LHCN-M2 (cell line): ENCODE data around the gene EMILIN3. TPM values are rescaled to one million over a fixed set of nuclear protein-coding genes. Genes with fewer than 3 reads are reported as not detected.
"Not testable (repeated sequence)": the region's sequence is repeated elsewhere in the genome, so short reads cannot be mapped to it uniquely, and the experiment has no call there.

Experiments
- DNase-seq: peaks from one replicate; pipeline ENCODE4 v3.0.0-alpha.2; 2012; ENCODE audit warnings: low read depth
- total RNA-seq: library from RNA; depleted of rRNA; stranded (reverse); fragments of >200 nt; gene quantifications from 2 replicates; pipeline ENCODE4 v1.2.3, GENCODE V29; 2014; rRNA removed

EMILIN3 gene
- total RNA-seq, 1 experiment from 2014 or later = not detected

- no peak for DNase-seq
Measured at GRCh38 chr20:41318271-41318649, 48.4 kb downstream of the EMILIN3 start.

- peak; percentile 95 for DNase-seq
Measured at GRCh38 chr20:41317546-41318270, 48.9 kb downstream of the EMILIN3 start, which contains the start of gene ZHX3. TSS of gene ZHX3 (minus strand) at chr20:41317731. CDS start at chr20:41204916, 112,815 bp downstream.

GRCh38 chr20:41316602-41317545 lies 49.7 kb downstream of the EMILIN3 start:
- DNase-seq = peak; percentile 79

GRCh38 chr20:41316051-41316450 lies 50.6 kb downstream of the EMILIN3 start:
- no peak for DNase-seq

- DNase-seq = peak; percentile 74
Measured at GRCh38 chr20:41314386-41314785, 52.2 kb downstream of the EMILIN3 start.

GRCh38 chr20:41312009-41312408 lies 54.6 kb downstream of the EMILIN3 start:
- not testable (repeated sequence) for DNase-seq

Other genes starting within 250 kb of the EMILIN3 start
- gene PLCG1, start 229.3 kb downstream of the EMILIN3 start, total RNA-seq = 75.9 and 81.2 TPM in 2 replicates
- gene ZHX3, start 49.1 kb downstream of the EMILIN3 start, total RNA-seq = 31.6 and 35.1 TPM in 2 replicates
- 15.3 and 19.1 TPM in 2 replicates for gene LPIN3, start 26.0 kb downstream of the EMILIN3 start, total RNA-seq